Endothelial cell (in vitro differentiated cells): Measurements from ENCODE around the gene LRRC8B. TPM values are rescaled to one million over a fixed set of nuclear protein-coding genes. Genes with fewer than 3 reads are reported as not detected.
"Not testable (repeated sequence)": the region's sequence is repeated elsewhere in the genome, so short reads cannot be mapped to it uniquely, and the experiment has no call there.

Source experiments
- DNase-seq: peaks from one replicate; pipeline ENCODE4 v3.0.0; 2021; ENCODE audit warnings: low spot score
- H3K27ac Mint-ChIP-seq: one replicate; pipeline ENCODE4 v1.8.0; 2021; ENCODE audit warnings: mixed read lengths, inconsistent platforms; ENCODE audit not compliant: unreplicated experiment
- H3K27me3 Mint-ChIP-seq: one replicate; pipeline ENCODE4 v1.8.0; 2021; ENCODE audit warnings: mild to moderate bottlenecking, moderate library complexity, mixed read lengths, inconsistent platforms; ENCODE audit not compliant: unreplicated experiment
- H3K36me3 Mint-ChIP-seq: one replicate; pipeline ENCODE4 v1.8.0; 2021; ENCODE audit warnings: mild to moderate bottlenecking, low read depth, mixed read lengths, inconsistent platforms; ENCODE audit not compliant: unreplicated experiment
- H3K4me1 Mint-ChIP-seq: one replicate; pipeline ENCODE4 v1.8.0; 2021; ENCODE audit warnings: mild to moderate bottlenecking, mixed read lengths, inconsistent platforms; ENCODE audit not compliant: unreplicated experiment
- H3K4me3 Mint-ChIP-seq: one replicate; pipeline ENCODE4 v1.8.0; 2021; ENCODE audit warnings: mild to moderate bottlenecking, mixed read lengths, inconsistent platforms; ENCODE audit not compliant: unreplicated experiment
- H3K9me3 Mint-ChIP-seq: one replicate; pipeline ENCODE4 v1.8.0; 2021; ENCODE audit warnings: mixed read lengths, inconsistent platforms; ENCODE audit not compliant: unreplicated experiment
- CTCF ChIP-seq: fragments of 200-600 bp; sonication (generic); IDR thresholded peaks from one replicate; pipeline ENCODE4 v1.5.0; 2021; ENCODE audit warnings: antibody characterized with exemption; ENCODE audit not compliant: unreplicated experiment
- total RNA-seq: library from RNA; stranded (reverse); fragmentation: NEBNext Ultra II Directional; extraction: Animal tissue kit (Norgen Biotek cat#: 25700); gene quantifications from one replicate; pipeline ENCODE4 v1.2.1, GENCODE V29; 2021; ENCODE audit not compliant: unreplicated experiment

Gene LRRC8B
- total RNA-seq, 1 donor from 2014 or later: 14.5 TPM

GRCh38 chr1:89627596-89627962 is 103.0 kb downstream of the LRRC8B start:
- Mint-ChIP-seq H3K27ac (no peak overlapping the region), H3K9me3 (no peaks in the 10 kb centered on the region), H3K4me1 (peaks cover 9% of the 10 kb centered on the region), H3K4me3 (no peak overlapping the region), H3K36me3 (peaks cover 5% of the 10 kb centered on the region), H3K27me3 (peaks cover 4% of the 10 kb centered on the region)
- TF ChIP-seq CTCF: no peak
- DNase-seq: no peak

GRCh38 chr1:89629146-89629545 is 104.5 kb downstream of the LRRC8B start:
- Mint-ChIP-seq H3K27ac (no peak overlapping the region), H3K4me1 (peaks cover 12% of the 10 kb centered on the region), H3K4me3 (no peak overlapping the region), H3K36me3 (peaks cover 5% of the 10 kb centered on the region), H3K27me3 (peaks cover 4% of the 10 kb centered on the region), H3K9me3 (no peaks in the 10 kb centered on the region)
- no peak for TF ChIP-seq CTCF
- DNase-seq: no peak

GRCh38 chr1:89629600-89629999 is 105.0 kb downstream of the LRRC8B start:
- peaks cover 15% of the 10 kb centered on the region for H3K4me1 Mint-ChIP-seq
- not testable (repeated sequence) for H3K4me3 Mint-ChIP-seq, H3K9me3 Mint-ChIP-seq, H3K27ac Mint-ChIP-seq, DNase-seq, H3K27me3 Mint-ChIP-seq, H3K36me3 Mint-ChIP-seq

- Mint-ChIP-seq H3K4me1 (peaks cover 17% of the 10 kb centered on the region), H3K36me3 (peaks cover 5% of the 10 kb centered on the region), H3K27me3 (peaks cover 6% of the 10 kb centered on the region), H3K27ac (no peak overlapping the region), H3K9me3 (no peaks in the 10 kb centered on the region), H3K4me3 (no peak overlapping the region)
- no peak for TF ChIP-seq CTCF
- DNase-seq: no peak
These were observed 105.4 kb downstream of the LRRC8B start for GRCh38 chr1:89630048-89630447.

- DNase-seq: peak; percentile 11
- H3K4me3 Mint-ChIP-seq: peak overlapping the region; percentile 94
- no peak for TF ChIP-seq CTCF
- peak overlapping the region; percentile 54 for H3K27ac Mint-ChIP-seq
- H3K4me1 Mint-ChIP-seq: peaks cover 17% of the 10 kb centered on the region
- H3K27me3 Mint-ChIP-seq: peaks cover 6% of the 10 kb centered on the region
- H3K9me3 Mint-ChIP-seq: no peaks in the 10 kb centered on the region
- peaks cover 5% of the 10 kb centered on the region for H3K36me3 Mint-ChIP-seq
These were observed 107.4 kb downstream of the LRRC8B start for GRCh38 chr1:89631816-89632656.
